B cell (primary cell): ENCODE measurements around the gene PAX2. TPM values are rescaled to one million over a fixed set of nuclear protein-coding genes. Genes with fewer than 3 reads are reported as not detected.

ENCODE experiments used
- ATAC-seq: fragments of 200-7000 bp; cut with Tn5 transposase; one replicate; pipeline ENCODE4 v1.10.0; 2021; ENCODE audit warnings: low read depth, mild to moderate bottlenecking, moderate number of reproducible peaks, moderate library complexity
- CTCF ChIA-PET: fragments of 350-600 bp; sonication (Branson Sonifier 250); formaldehyde crosslinking; loops from one replicate; lab custom pipeline; 2021; ENCODE audit warnings: antibody characterized with exemption, inconsistent platforms; lab: Charles Lee
- POLR2A ChIA-PET: fragments of 350-600 bp; sonication (Branson Sonifier 250); formaldehyde crosslinking; loops from one replicate; lab custom pipeline; 2021; ENCODE audit warnings: antibody characterized with exemption; lab: Charles Lee
- DNase-seq: peaks from one replicate; pipeline ENCODE4 v3.0.0; 2013
- H2AFZ ChIP-seq: 2 replicates; pipeline ENCODE4 v1.6.1; 2012; ENCODE audit warnings: mild to moderate bottlenecking, low read depth, low read length; ENCODE audit not compliant: insufficient read depth, poor library complexity, severe bottlenecking
- H3K27ac ChIP-seq, 2 donors: 1 replicate in 1 of 2; 2 replicates in 1 of 2; pipeline ENCODE4 v1.5.1; 2012 to 2013; ENCODE audit warnings: low read length in 2 of 2, mild to moderate bottlenecking in 2 of 2, moderate library complexity in 1 of 2
- H3K27me3 ChIP-seq, 4 experiments: fragments of 200-600 bp in 1 of 4; sonication (generic) in 1 of 4; replicated peaks in 1 of 4; 1 replicate in 2 of 4; 2 replicates in 2 of 4; pipeline versions ENCODE4 v1.6.1 to v1.7.0; 2013 to 2016; ENCODE audit warnings: low read length in 3 of 4, mild to moderate bottlenecking in 2 of 4, mixed read lengths in 1 of 4, moderate library complexity in 1 of 4; ENCODE audit not compliant: insufficient read depth in 4 of 4, control insufficient read depth in 3 of 4; ENCODE audit errors: control extremely low read depth in 1 of 4
- H3K36me3 ChIP-seq, 2 experiments: replicated peaks in 1 of 2; 1 replicate in 1 of 2; 2 replicates in 1 of 2; pipeline versions ENCODE4 v1.6.1 to v1.7.1; 2013; ENCODE audit warnings: low read length in 1 of 2; ENCODE audit not compliant: insufficient read depth in 2 of 2, control insufficient read depth in 1 of 2; ENCODE audit errors: control extremely low read depth in 1 of 2, extremely low read depth in 1 of 2
- H3K4me1 ChIP-seq, 2 donors: fragments of 200-600 bp in 1 of 2; sonication (generic) in 1 of 2; 1 replicate in 1 of 2; 2 replicates in 1 of 2; pipeline versions ENCODE4 v1.5.1 to v1.6.1; 2013 to 2017; ENCODE audit warnings: low read length in 2 of 2; ENCODE audit not compliant: control insufficient read depth in 2 of 2, insufficient read depth in 2 of 2
- H3K4me2 ChIP-seq: replicated peaks from 2 replicates; pipeline ENCODE3; 2012; ENCODE audit warnings: mild to moderate bottlenecking, low read depth, low read length; ENCODE audit not compliant: poor library complexity, severe bottlenecking
- H3K4me3 ChIP-seq, 5 experiments: fragments of 200-600 bp in 1 of 5; sonication (generic) in 1 of 5; 1 replicate in 3 of 5; 2 replicates in 2 of 5; pipeline versions ENCODE4 v1.5.1 to v1.7.0; 2011 to 2016; ENCODE audit warnings: low read length in 4 of 5, mild to moderate bottlenecking in 4 of 5, low read depth in 2 of 5, control low read depth in 1 of 5, moderate library complexity in 1 of 5; ENCODE audit not compliant: insufficient read depth in 1 of 5; ENCODE audit errors: control extremely low read depth in 1 of 5, extremely low read depth in 1 of 5
- H3K79me2 ChIP-seq: fragments of 200-600 bp; sonication (generic); one replicate; pipeline ENCODE4 v1.6.0; 2016; ENCODE audit warnings: low read length; ENCODE audit not compliant: control insufficient read depth, insufficient read depth
- H3K9ac ChIP-seq: fragments of 200-600 bp; sonication (generic); 2 replicates; pipeline ENCODE4 v1.6.1; 2017; ENCODE audit warnings: mild to moderate bottlenecking, low read length, moderate library complexity
- H3K9me3 ChIP-seq, 3 donors: one replicate each; pipeline versions ENCODE4 v1.6.1 to v1.7.1; 2013; ENCODE audit warnings: low read length in 2 of 3; ENCODE audit not compliant: control insufficient read depth in 2 of 3, insufficient read depth in 1 of 3; ENCODE audit errors: control extremely low read depth in 1 of 3
- H4K20me1 ChIP-seq: 2 replicates; pipeline ENCODE4 v1.6.0; 2012; ENCODE audit warnings: mild to moderate bottlenecking, low read length; ENCODE audit not compliant: insufficient read depth, control insufficient read depth, poor library complexity, severe bottlenecking
- H3K27ac Mint-ChIP-seq: one replicate; pipeline ENCODE4 v1.8.0; 2021; ENCODE audit warnings: mixed read lengths
- H3K27me3 Mint-ChIP-seq: one replicate; pipeline ENCODE4 v1.8.0; 2021; ENCODE audit warnings: mixed read lengths
- H3K4me1 Mint-ChIP-seq: one replicate; pipeline ENCODE4 v1.8.0; 2021; ENCODE audit warnings: mixed read lengths
- H3K4me3 Mint-ChIP-seq: one replicate; pipeline ENCODE4 v1.8.0; 2021; ENCODE audit warnings: mixed read lengths
- H3K9me3 Mint-ChIP-seq: one replicate; pipeline ENCODE4 v1.8.0; 2022; ENCODE audit warnings: mixed read lengths; ENCODE audit not compliant: insufficient read depth
- EZH2 ChIP-seq: IDR thresholded peaks from 2 replicates; pipeline ENCODE4 v1.6.1; 2012; ENCODE audit warnings: borderline replicate concordance, low read depth, mild to moderate bottlenecking, moderate library complexity, low read length; ENCODE audit not compliant: insufficient read depth, poor library complexity, severe bottlenecking
- WGBS: methylation state at CpG from one replicate; pipeline ENCODE4 v1.1.5; 2013; ENCODE audit warnings: missing lambda C conversion rate; ENCODE audit not compliant: insufficient coverage; 5-methylcytosine and 5-hydroxymethylcytosine counted together
- intact Hi-C: fragments of 100-400 bp; cut with micrococcal nuclease; formaldehyde crosslinking; loops from one replicate; pipeline ENCODE4 v1.10.0; 2022
- polyA plus RNA-seq: library from polyadenylated mRNA; depleted of rRNA; stranded (reverse); fragments of >200 nt; gene quantifications from 2 replicates; pipeline ENCODE4 v1.2.3, GENCODE V29; 2012
- total RNA-seq, 2 donors: library from RNA; stranded (reverse); fragments of 120-200 nt in 1 of 2; gene quantifications; 1 replicate in 1 of 2; 2 replicates in 1 of 2; pipeline versions ENCODE4 v1.2.3 to v1.2.4, GENCODE V29; 2013 to 2022
- TF ChIP-seq, protein P1 (sequence below): fragments of 200-600 bp; IDR thresholded peaks from one replicate; pipeline ENCODE4 v1.8.0; 2022; ENCODE audit warnings: antibody characterized with exemption, mild to moderate bottlenecking

PAX2 gene
- total and polyA plus RNA-seq, 2 donors (not counting 1 experiment from before 2014, with no cell fraction given): 0.12 TPM; not detected in 1

DNA sequence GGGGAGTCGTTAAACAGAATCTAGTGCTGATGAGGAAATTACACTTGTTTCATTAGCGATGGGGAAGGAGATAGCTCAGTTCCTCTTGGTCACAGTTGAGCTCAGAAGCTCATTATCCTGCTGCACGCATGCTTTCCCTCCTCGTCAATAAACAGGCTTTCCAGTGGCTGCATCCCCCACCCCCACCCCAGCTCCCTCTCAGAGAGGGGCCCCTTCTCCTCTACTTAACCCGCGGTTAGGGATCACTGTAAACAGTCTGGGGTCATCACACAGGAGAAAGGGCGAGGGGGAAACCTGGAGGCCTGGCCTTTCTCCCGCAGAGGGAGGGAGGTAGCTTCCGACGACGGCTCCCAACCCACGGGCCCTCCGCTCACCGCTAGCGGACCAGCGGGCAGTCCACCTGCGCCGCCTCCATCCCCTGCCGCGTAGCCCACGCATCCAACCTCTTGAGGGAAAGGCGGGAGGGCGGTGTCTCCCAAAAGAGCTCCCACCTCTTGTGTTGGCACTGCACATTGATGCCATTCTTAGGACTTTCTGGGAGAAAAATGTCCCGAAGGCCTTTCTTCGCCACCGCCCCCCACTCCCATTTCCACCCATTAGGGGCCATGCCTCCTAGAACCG lies 80.8 kb downstream of the PAX2 start:
- Histone ChIP-seq H2AFZ (peak overlapping the region; percentile 81), H3K9me3 (peaks cover 0 to 37% (median 0%) of the 10 kb centered on the region in 3 donors), H3K4me1 (peaks cover 49 to 54% of the 10 kb centered on the region in 2 donors), H3K36me3 (no peaks in the 10 kb centered on the region), H3K79me2 (no peaks in the 10 kb centered on the region), H3K4me3 (peak overlapping the region in 4 of 5 experiments; percentile 46 to 71 (median 62)), H3K4me2 (peak overlapping the region; percentile 97), H3K27me3 (peaks cover 0 to 76% (median 51%) of the 10 kb centered on the region in 4 experiments), H4K20me1 (peaks cover 12% of the 10 kb centered on the region), H3K27ac (peak overlapping the region in 1 of 2 donors; percentile 41), H3K9ac (peak overlapping the region; percentile 70)
- POLR2A ChIA-PET: interaction anchor here (0.6 kb wide), 1 partner anchor 223 kb away, joined by 5 read pairs; no protein-coding TSS in a partner anchor
- H3K4me3 Mint-ChIP-seq: peak overlapping the region; percentile 87
- intact Hi-C loops: loop anchor here (5.0 to 10.0 kb wide), 4 partner anchors 79 to 291 kb away; partner anchors contain the start of genes HIF1AN, PAX2 and SLF2
- H3K27me3 Mint-ChIP-seq: peaks cover 67% of the 10 kb centered on the region
- no peaks in the 10 kb centered on the region for H3K9me3 Mint-ChIP-seq
- 6% methylated on average over 23 of the region's 27 CpGs for WGBS
- CTCF ChIA-PET: interaction anchor here (0.7 to 1.1 kb wide), 2 partner anchors 10 to 388 kb away, joined by 3 to 4 read pairs; no protein-coding TSS in a partner anchor
- ATAC-seq (peak; percentile 31), DNase-seq (peak; percentile 73)
- TF ChIP-seq, protein P1, sequence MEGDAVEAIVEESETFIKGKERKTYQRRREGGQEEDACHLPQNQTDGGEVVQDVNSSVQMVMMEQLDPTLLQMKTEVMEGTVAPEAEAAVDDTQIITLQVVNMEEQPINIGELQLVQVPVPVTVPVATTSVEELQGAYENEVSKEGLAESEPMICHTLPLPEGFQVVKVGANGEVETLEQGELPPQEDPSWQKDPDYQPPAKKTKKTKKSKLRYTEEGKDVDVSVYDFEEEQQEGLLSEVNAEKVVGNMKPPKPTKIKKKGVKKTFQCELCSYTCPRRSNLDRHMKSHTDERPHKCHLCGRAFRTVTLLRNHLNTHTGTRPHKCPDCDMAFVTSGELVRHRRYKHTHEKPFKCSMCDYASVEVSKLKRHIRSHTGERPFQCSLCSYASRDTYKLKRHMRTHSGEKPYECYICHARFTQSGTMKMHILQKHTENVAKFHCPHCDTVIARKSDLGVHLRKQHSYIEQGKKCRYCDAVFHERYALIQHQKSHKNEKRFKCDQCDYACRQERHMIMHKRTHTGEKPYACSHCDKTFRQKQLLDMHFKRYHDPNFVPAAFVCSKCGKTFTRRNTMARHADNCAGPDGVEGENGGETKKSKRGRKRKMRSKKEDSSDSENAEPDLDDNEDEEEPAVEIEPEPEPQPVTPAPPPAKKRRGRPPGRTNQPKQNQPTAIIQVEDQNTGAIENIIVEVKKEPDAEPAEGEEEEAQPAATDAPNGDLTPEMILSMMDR: no peak
- TF ChIP-seq EZH2: no peak
- no peak overlapping the region for H3K27ac Mint-ChIP-seq
- H3K4me1 Mint-ChIP-seq: peaks cover 43% of the 10 kb centered on the region

DNA sequence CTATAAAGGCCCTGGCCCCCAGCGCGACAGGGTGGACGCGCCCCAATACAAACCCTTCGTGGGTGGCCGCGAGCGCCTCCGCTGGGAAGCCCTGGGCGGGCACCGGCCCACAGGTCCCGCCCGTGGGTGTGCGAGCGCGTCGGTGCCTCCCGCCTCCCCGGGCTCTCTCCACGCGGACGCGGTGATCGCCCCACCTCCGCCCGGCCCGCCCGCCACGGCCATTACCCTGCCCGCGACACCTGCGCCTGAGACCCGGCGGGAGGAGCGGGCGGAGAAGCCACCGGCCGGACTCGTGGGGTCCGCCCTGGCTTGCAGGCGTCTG lies 81.2 kb downstream of the PAX2 start:
- H3K4me1 Mint-ChIP-seq: peaks cover 43% of the 10 kb centered on the region
- peak overlapping the region; percentile 70 for H3K9ac ChIP-seq
- H3K4me2 ChIP-seq: peak overlapping the region; percentile 97
- ChIA-PET POLR2A (no interaction called here), CTCF (no interaction called here)
- H4K20me1 ChIP-seq: peaks cover 12% of the 10 kb centered on the region
- peaks cover 0 to 81% (median 55%) of the 10 kb centered on the region in 4 experiments for H3K27me3 ChIP-seq
- WGBS: 4% methylated on average over 41 of the region's 41 CpGs
- peak overlapping the region in 4 of 5 experiments; percentile 46 to 71 (median 62) for H3K4me3 ChIP-seq
- H3K79me2 ChIP-seq: no peaks in the 10 kb centered on the region
- no peaks in the 10 kb centered on the region for H3K36me3 ChIP-seq
- H3K27ac Mint-ChIP-seq: no peak overlapping the region
- TF ChIP-seq EZH2: no peak
- H3K9me3 ChIP-seq: peaks cover 0 to 37% (median 0%) of the 10 kb centered on the region in 3 donors
- no peaks in the 10 kb centered on the region for H3K9me3 Mint-ChIP-seq
- H3K4me1 ChIP-seq: peaks cover 49 to 54% of the 10 kb centered on the region in 2 donors
- H3K27ac ChIP-seq: peak overlapping the region in 1 of 2 donors; percentile 41
- ATAC-seq (peak; percentile 25), DNase-seq (no peak)
- peak overlapping the region; percentile 87 for H3K4me3 Mint-ChIP-seq
- H3K27me3 Mint-ChIP-seq: peaks cover 72% of the 10 kb centered on the region
- intact Hi-C loops: loop anchor here (5.0 to 10.0 kb wide), 4 partner anchors 79 to 292 kb away; partner anchors contain the start of genes HIF1AN, PAX2 and SLF2
- H2AFZ ChIP-seq: peak overlapping the region; percentile 81
